NB4 (cell line): Measurements from ENCODE around the gene IGF2BP3.

Source experiments
- DNase-seq: peaks from one replicate; pipeline ENCODE4 v3.0.0; 2010; ENCODE audit warnings: low read depth
- H3K4me3 ChIP-seq: one replicate; pipeline ENCODE4 v1.5.1; 2011; ENCODE audit warnings: mild to moderate bottlenecking, low read depth, low read length, moderate library complexity
- CTCF ChIP-seq: IDR thresholded peaks from one replicate; pipeline ENCODE4 v1.5.1; 2012; ENCODE audit warnings: low read depth, low read length
- MAX ChIP-seq: IDR thresholded peaks from 2 replicates; pipeline ENCODE4 v1.6.1; 2011; ENCODE audit warnings: low read depth, low read length
- MYC ChIP-seq: IDR thresholded peaks from 2 replicates; pipeline ENCODE4 v1.6.1; 2011; ENCODE audit warnings: low read depth, low read length
- POLR2A ChIP-seq: IDR thresholded peaks from 2 replicates; pipeline ENCODE4 v1.6.1; 2011; ENCODE audit warnings: mild to moderate bottlenecking; ENCODE audit not compliant: insufficient read length; ENCODE audit errors: extremely low read depth

Gene IGF2BP3

GRCh38 chr7:23287612-23288011 is 182.7 kb downstream of the IGF2BP3 start:
- TF ChIP-seq CTCF (no peak), MAX (peak; percentile 75; the same call in 1 of the 2 replicates), MYC (peak; percentile 73), POLR2A (no peak)
- H3K4me3 ChIP-seq = no peak overlapping the region
- peak; percentile 89 for DNase-seq

- no peak overlapping the region for H3K4me3 ChIP-seq
- DNase-seq = peak; percentile 47
- TF ChIP-seq MAX = no peak
- TF ChIP-seq CTCF = no peak
- TF ChIP-seq POLR2A = no peak
These were observed 184.3 kb downstream of the IGF2BP3 start for GRCh38 chr7:23285657-23286646.

- no peak overlapping the region for H3K4me3 ChIP-seq
- no peak for DNase-seq
- TF ChIP-seq CTCF = no peak
- TF ChIP-seq MYC = no peak
- no peak for TF ChIP-seq MAX
- no peak for TF ChIP-seq POLR2A
These were observed 185.4 kb downstream of the IGF2BP3 start for GRCh38 chr7:23284871-23285270.

GRCh38 chr7:23283086-23283485 is 187.2 kb downstream of the IGF2BP3 start:
- no peak overlapping the region for H3K4me3 ChIP-seq
- no peak for DNase-seq
- TF ChIP-seq MAX (no peak), CTCF (no peak), POLR2A (no peak), MYC (no peak)

GRCh38 chr7:23279819-23280525 is 190.3 kb downstream of the IGF2BP3 start:
- DNase-seq = no peak
- H3K4me3 ChIP-seq = no peak overlapping the region
- TF ChIP-seq POLR2A (no peak), MAX (no peak), MYC (no peak), CTCF (no peak)
